ENCODE results near the gene FBRSL1. TPM values are rescaled to one million over a fixed set of nuclear protein-coding genes. Genes with fewer than 3 reads are reported as not detected.
"Not testable (repeated sequence)": the region's sequence is repeated elsewhere in the genome, so short reads cannot be mapped to it uniquely, and the experiment has no call there.

FBRSL1 gene
- total RNA-seq, 1 donor from 2014 or later = 4.4 TPM

GRCh38 chr12:132522592-132523380 lies 32.8 kb downstream of the FBRSL1 start:
- no peak for DNase-seq (ENCODE audit: low read depth, low spot score)

- DNase-seq (ENCODE audit: low read depth, low spot score) = no peak
Measured at GRCh38 chr12:132523576-132524331, 33.8 kb downstream of the FBRSL1 start.

GRCh38 chr12:132524405-132524804 lies 34.5 kb downstream of the FBRSL1 start:
- DNase-seq (ENCODE audit: low read depth, low spot score) = no peak

- no peak for DNase-seq (ENCODE audit: low read depth, low spot score)
Measured at GRCh38 chr12:132525011-132525832, 35.3 kb downstream of the FBRSL1 start.

- DNase-seq (ENCODE audit: low read depth, low spot score) = no peak
Measured at GRCh38 chr12:132525833-132526455, 36.0 kb downstream of the FBRSL1 start.

GRCh38 chr12:132527186-132527882 lies 37.4 kb downstream of the FBRSL1 start:
- DNase-seq (ENCODE audit: low read depth, low spot score) = no peak

- DNase-seq (ENCODE audit: low read depth, low spot score) = no peak
Measured at GRCh38 chr12:132527883-132528264, 37.9 kb downstream of the FBRSL1 start.

- no peak for DNase-seq (ENCODE audit: low read depth, low spot score)
Measured at GRCh38 chr12:132528564-132529106, 38.7 kb downstream of the FBRSL1 start.

- no peak for DNase-seq (ENCODE audit: low read depth, low spot score)
Measured at GRCh38 chr12:132529156-132529839, 39.3 kb downstream of the FBRSL1 start.

- DNase-seq (ENCODE audit: low read depth, low spot score) = no peak
Measured at GRCh38 chr12:132529906-132530305, 40.0 kb downstream of the FBRSL1 start.

GRCh38 chr12:132530447-132530846 lies 40.5 kb downstream of the FBRSL1 start:
- no peak for DNase-seq (ENCODE audit: low read depth, low spot score)

- no peak for DNase-seq (ENCODE audit: low read depth, low spot score)
Measured at GRCh38 chr12:132530851-132531250, 40.9 kb downstream of the FBRSL1 start.

- not testable (repeated sequence) for DNase-seq (ENCODE audit: low read depth, low spot score)
Measured at GRCh38 chr12:132532711-132533583, 43.0 kb downstream of the FBRSL1 start.

GRCh38 chr12:132533584-132533958 lies 43.6 kb downstream of the FBRSL1 start:
- DNase-seq (ENCODE audit: low read depth, low spot score) = no peak

GRCh38 chr12:132534076-132534475 lies 44.1 kb downstream of the FBRSL1 start:
- DNase-seq (ENCODE audit: low read depth, low spot score) = no peak

GRCh38 chr12:132535019-132535418 lies 45.1 kb downstream of the FBRSL1 start:
- no peak for DNase-seq (ENCODE audit: low read depth, low spot score)

GRCh38 chr12:132536102-132536876 lies 46.3 kb downstream of the FBRSL1 start:
- no peak for DNase-seq (ENCODE audit: low read depth, low spot score)

- no peak for DNase-seq (ENCODE audit: low read depth, low spot score)
Measured at GRCh38 chr12:132537049-132537448, 47.1 kb downstream of the FBRSL1 start.
